Stimulated activated CD4-positive, alpha-beta T cell treated with anti-CD3 and anti-CD28 coated beads, Interleukin-15, amount 100 ng/mL, for 48 hours (primary cell): ENCODE data around the gene AP5B1.
A peak's percentile ranks its signal among the peaks of the same experiment; 100 is the strongest.
"Not testable (repeated sequence)": the region's sequence is repeated elsewhere in the genome, so short reads cannot be mapped to it uniquely, and the experiment has no call there.

Experiments
- DNase-seq, 2 donors: peaks; one replicate each; pipeline ENCODE4 v3.0.0-alpha.2; 2020; ENCODE audit warnings: low read depth in 2 of 2

AP5B1 gene

GRCh38 chr11:65786008-65786785, 5.4 kb upstream of the AP5B1 start:
- no peak for DNase-seq

GRCh38 chr11:65785319-65786007, 4.7 kb upstream of the AP5B1 start:
- no peak for DNase-seq

- DNase-seq: no peak
Measured at GRCh38 chr11:65782816-65783228, 2.0 kb upstream of the AP5B1 start.

- no peak for DNase-seq
Measured at GRCh38 chr11:65781962-65782815, 1.4 kb upstream of the AP5B1 start.

GRCh38 chr11:65781152-65781961, 581 bp upstream of the AP5B1 start:
- DNase-seq: no peak

GRCh38 chr11:65779919-65780769, 632 bp downstream of the AP5B1 start:
- DNase-seq: peak; percentile 78 to 85

GRCh38 chr11:65779669-65779918, 1.2 kb downstream of the AP5B1 start:
- DNase-seq: no peak

- no peak for DNase-seq
Measured at GRCh38 chr11:65778901-65779668, 1.7 kb downstream of the AP5B1 start.

GRCh38 chr11:65778431-65778900, 2.3 kb downstream of the AP5B1 start:
- no peak for DNase-seq

- no peak for DNase-seq
Measured at GRCh38 chr11:65777821-65778361, 2.9 kb downstream of the AP5B1 start.

- DNase-seq: no peak
Measured at GRCh38 chr11:65777241-65777640, 3.5 kb downstream of the AP5B1 start.

GRCh38 chr11:65776710-65777141, 4.0 kb downstream of the AP5B1 start:
- DNase-seq: no peak

GRCh38 chr11:65776196-65776595, 4.6 kb downstream of the AP5B1 start:
- DNase-seq: no peak

- DNase-seq: no peak
Measured at GRCh38 chr11:65774525-65775306, 6.1 kb downstream of the AP5B1 start.

- no peak for DNase-seq
Measured at GRCh38 chr11:65773784-65774411, 6.9 kb downstream of the AP5B1 start.

- DNase-seq: no peak
Measured at GRCh38 chr11:65771589-65772112, 9.1 kb downstream of the AP5B1 start.

- DNase-seq: no peak
Measured at GRCh38 chr11:65770951-65771567, 9.7 kb downstream of the AP5B1 start.

- not testable (repeated sequence) for DNase-seq
Measured at GRCh38 chr11:65767806-65768205, 13.0 kb downstream of the AP5B1 start.
